ENCODE data around the gene SLC46A2.

GRCh38 chr9:112866662-112867274 is 23.9 kb downstream of the SLC46A2 start:
- no peak for TF ChIP-seq HDGF (IDR thresholded peaks at IDR 0.05; ENCODE audit: borderline replicate concordance)
- TF ChIP-seq TARDBP (IDR thresholded peaks at IDR 0.05): no peak
- TF ChIP-seq SUZ12 (IDR thresholded peaks at IDR 0.05): no peak
- TF ChIP-seq ELF4 (IDR thresholded peaks at IDR 0.05): no peak
- no peak for TF ChIP-seq PKNOX1 (IDR thresholded peaks at IDR 0.05)
- TF ChIP-seq L3MBTL2 (conservative IDR thresholded peaks at IDR 0.05): no peak
- TF ChIP-seq SP1 (IDR thresholded peaks at IDR 0.05): no peak
- TF ChIP-seq BHLHE40 (IDR thresholded peaks at IDR 0.05; ENCODE audit: borderline replicate concordance): no peak
- TF ChIP-seq ZNF384 (IDR thresholded peaks at IDR 0.05): no peak
